Naive thymus-derived CD8-positive, alpha-beta T cell (primary cell): Measurements from ENCODE around the gene SPIN2A. TPM values are rescaled to one million over a fixed set of nuclear protein-coding genes. Genes with fewer than 3 reads are reported as not detected.

Source experiments
- polyA plus RNA-seq, 3 donors: library from polyadenylated mRNA; unstranded; fragments of 300-500 nt; fragmentation: Illumina TruSeq; gene quantifications; one replicate each; pipeline ENCODE4 v1.2.3, GENCODE V29; 2021
- total RNA-seq, 8 experiments: library from RNA in 2 of 8; stranded (reverse) in 2 of 8; gene quantifications; one replicate each; pipeline ENCODE4 v1.2.3 and lab custom pipeline; 2021 to 2026

SPIN2A gene
- total and polyA plus RNA-seq, 5 experiments from 2014 or later, result 2.0 to 2.3 TPM; not detected in 3

Other genes with a start within 250 kb of the SPIN2A start
- gene SPIN3, start 141.9 kb downstream of the SPIN2A start, total RNA-seq, result 10 to 100 TPM; 20.6 to 21.5 TPM
- gene SPIN3, start 141.9 kb downstream of the SPIN2A start, polyA plus RNA-seq, result 1 to 10 TPM; 4.0 to 5.3 (median 4.1) TPM
- 10 to 100 TPM; 21.1 to 22.6 TPM for gene SPIN2B, start 15.8 kb downstream of the SPIN2A start, total RNA-seq
- 10 to 100 TPM; 18.0 to 23.0 (median 20.8) TPM for gene SPIN2B, start 15.8 kb downstream of the SPIN2A start, polyA plus RNA-seq
- gene FAAH2, start 149.3 kb upstream of the SPIN2A start, total RNA-seq, result 1 to 10 TPM; 5.6 to 7.9 TPM
- 1 to 10 TPM; 1.9 to 3.4 (median 2.4) TPM for gene FAAH2, start 149.3 kb upstream of the SPIN2A start, polyA plus RNA-seq